Measurements from ENCODE around the gene KAZN. TPM values are rescaled to one million over a fixed set of nuclear protein-coding genes. Genes with fewer than 3 reads are reported as not detected.

Gene KAZN
- total RNA-seq, 8 experiments from 2014 or later: 16.9 to 31.4 (median 21.4) TPM

DNA sequence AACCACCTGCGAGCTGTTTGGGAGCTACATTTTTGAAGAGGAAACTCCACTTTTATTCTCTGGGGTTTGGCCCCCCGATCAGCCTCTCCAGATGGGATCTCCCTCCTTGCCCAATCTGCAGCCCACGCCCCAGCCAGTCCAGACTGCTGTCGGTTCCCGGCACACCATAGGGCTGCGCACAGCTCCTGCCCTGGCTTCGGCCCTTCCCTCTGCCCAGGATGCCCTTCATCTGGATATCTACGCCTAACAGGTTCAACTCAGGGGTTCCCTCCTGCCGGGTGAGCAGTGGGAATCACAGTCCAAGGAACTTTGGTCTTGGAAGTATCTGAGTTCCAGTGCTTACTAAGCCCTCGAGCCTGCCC, 135.3 kb downstream of the KAZN start:
- H3K4me1 ChIP-seq (replicated peaks in 1 of 2): peaks cover 32 to 41% of the 10 kb centered on the region in 2 donors
- peak overlapping the region; percentile 34 to 62 for H3K27ac ChIP-seq
- in situ Hi-C loops (cut with MboI; ENCODE audit: low pct_unique_long_range_greater_than_20kb in 2 of 9, low sequenced_read_pairs in 9 of 9, unreplicated experiment in 9 of 9): no loop called here
- WGBS, 10 experiments: 27 to 83% (median 62%) methylated on average over 1 to 9 of the region's 10 CpGs; no CpG with 5 or more reads in 1 of the 10 experiments
- ATAC-seq (replicated peaks in 6 of 8): peak in 4 of 8 experiments; percentile 9 to 20 (median 14)
- no peak overlapping the region for H3K4me3 ChIP-seq

DNA sequence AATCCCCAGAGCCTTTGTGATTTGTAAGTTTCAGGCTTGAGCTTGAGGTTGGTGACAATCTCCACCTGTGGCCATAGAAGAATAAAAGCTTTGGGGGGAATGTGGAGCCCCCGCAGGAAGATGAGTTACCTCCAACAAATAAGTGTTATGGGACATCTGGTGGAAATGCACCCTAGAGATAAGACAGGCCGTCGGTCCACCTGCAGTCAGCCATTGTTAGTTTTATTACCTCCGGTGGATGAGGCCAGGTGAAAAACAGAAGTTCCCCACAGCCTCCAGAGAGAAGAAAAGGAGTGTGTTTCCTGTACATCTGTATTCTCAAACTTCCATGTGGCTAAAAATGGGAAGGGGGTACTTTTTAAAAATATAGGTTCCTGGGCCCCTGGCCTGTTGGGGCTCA, 137.4 kb downstream of the KAZN start:
- peaks cover 28 to 34% of the 10 kb centered on the region in 2 donors for H3K4me1 ChIP-seq (replicated peaks in 1 of 2)
- H3K27ac ChIP-seq: no peak overlapping the region
- 55 to 100% (median 89%) methylated on average over 1 to 4 of the region's 4 CpGs; no CpG with 5 or more reads in 2 of the 10 experiments for WGBS, 10 experiments
- ATAC-seq (replicated peaks in 6 of 8): no peak
- H3K4me3 ChIP-seq: no peak overlapping the region
- in situ Hi-C loops (cut with MboI; ENCODE audit: low pct_unique_long_range_greater_than_20kb in 2 of 9, low sequenced_read_pairs in 9 of 9, unreplicated experiment in 9 of 9): no loop called here

DNA sequence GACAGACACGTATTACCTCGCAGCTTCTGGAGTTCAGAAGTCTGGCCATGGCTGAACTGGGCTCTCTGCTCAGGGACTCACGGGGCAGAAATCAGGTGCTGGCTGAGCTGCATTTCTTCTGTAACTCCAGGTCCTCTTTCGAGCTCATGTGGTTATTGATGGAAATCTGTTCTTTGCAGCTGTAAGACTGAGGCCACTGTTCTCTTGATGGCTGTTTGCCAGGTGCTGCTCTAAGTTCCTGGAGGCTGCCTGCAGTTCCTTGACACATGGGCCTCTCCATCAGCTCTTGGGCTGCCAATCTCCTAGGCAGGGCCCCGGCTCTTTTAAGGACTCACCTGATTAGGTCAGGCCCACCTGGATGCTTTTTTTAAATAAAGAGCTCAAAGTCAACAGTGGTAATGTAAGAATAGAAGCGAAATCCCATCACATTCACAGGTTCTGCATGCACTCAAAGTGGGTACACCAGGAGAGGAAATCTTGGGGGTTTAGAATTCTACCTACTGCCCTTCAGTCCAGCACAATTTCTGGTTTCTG, 139.1 kb downstream of the KAZN start:
- Histone ChIP-seq H3K4me3 (no peak overlapping the region), H3K27ac (no peak overlapping the region), H3K4me1 (replicated peaks in 1 of 2) (peaks cover 27 to 35% of the 10 kb centered on the region in 2 donors)
- ATAC-seq (replicated peaks in 6 of 8): no peak
- in situ Hi-C loops (cut with MboI; ENCODE audit: low pct_unique_long_range_greater_than_20kb in 2 of 9, low sequenced_read_pairs in 9 of 9, unreplicated experiment in 9 of 9): no loop called here
- 50 to 96% (median 89%) methylated on average over 1 to 6 of the region's 6 CpGs; no CpG with 5 or more reads in 4 of the 10 experiments for WGBS, 10 experiments

DNA sequence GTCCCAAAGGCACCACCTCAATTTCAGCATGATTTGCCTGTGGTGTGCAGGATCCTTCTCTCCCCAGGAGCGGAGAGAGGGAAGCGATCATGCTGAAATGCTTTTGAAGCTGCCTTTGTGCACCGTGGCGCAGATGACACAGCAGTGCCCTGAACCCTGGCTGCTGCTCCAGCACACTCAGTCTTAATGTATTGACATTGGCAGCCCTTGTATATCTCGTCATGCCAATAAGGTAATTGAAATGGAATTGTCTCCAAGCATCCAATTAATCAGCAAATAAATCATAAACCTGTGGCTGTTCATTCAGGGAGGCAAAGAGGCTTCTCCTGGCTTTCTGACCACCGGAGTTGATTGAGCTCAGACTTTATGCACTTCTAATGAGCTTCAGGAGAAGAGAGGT, 139.8 kb downstream of the KAZN start:
- ATAC-seq (replicated peaks in 6 of 8): peak in 5 of 8 experiments; percentile 21 to 68 (median 28)

DNA sequence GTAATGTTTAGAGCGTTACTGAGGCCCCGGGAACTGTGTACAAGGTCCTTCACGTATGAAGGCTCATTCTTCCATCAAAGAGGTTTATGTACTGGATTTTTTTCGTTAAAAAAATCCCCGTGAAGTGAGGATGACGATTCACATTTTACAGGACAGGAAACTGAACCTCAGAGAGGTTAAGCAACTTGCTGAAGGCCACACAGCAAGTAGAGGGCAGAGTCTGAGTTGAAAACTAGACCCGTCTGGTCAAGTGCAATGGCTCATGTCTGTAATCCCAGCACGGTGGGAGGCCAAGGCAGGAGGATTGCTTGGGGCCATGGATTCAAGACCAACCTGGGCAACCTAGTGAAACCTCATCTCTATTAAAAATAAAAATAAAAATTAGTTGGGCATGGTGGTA, 140.2 kb downstream of the KAZN start:
- in situ Hi-C loops (cut with MboI; ENCODE audit: low pct_unique_long_range_greater_than_20kb in 2 of 9, low sequenced_read_pairs in 9 of 9, unreplicated experiment in 9 of 9): no loop called here
- H3K27ac ChIP-seq: no peak overlapping the region
- peaks cover 17 to 25% of the 10 kb centered on the region in 2 donors for H3K4me1 ChIP-seq (replicated peaks in 1 of 2)
- no peak overlapping the region for H3K4me3 ChIP-seq
- 41 to 100% (median 78%) methylated on average over 1 to 8 of the region's 8 CpGs; no CpG with 5 or more reads in 2 of the 10 experiments for WGBS, 10 experiments
- ATAC-seq (replicated peaks in 6 of 8): no peak

More for the DNA sequence above, 139.8 kb downstream of the KAZN start:
- WGBS, 10 experiments: 55 to 100% (median 76%) methylated on average over 1 to 6 of the region's 6 CpGs; no CpG with 5 or more reads in 2 of the 10 experiments
- Histone ChIP-seq H3K4me1 (replicated peaks in 1 of 2) (peaks cover 21 to 29% of the 10 kb centered on the region in 2 donors), H3K4me3 (no peak overlapping the region), H3K27ac (no peak overlapping the region)
- in situ Hi-C loops (cut with MboI; ENCODE audit: low pct_unique_long_range_greater_than_20kb in 2 of 9, low sequenced_read_pairs in 9 of 9, unreplicated experiment in 9 of 9): no loop called here

DNA sequence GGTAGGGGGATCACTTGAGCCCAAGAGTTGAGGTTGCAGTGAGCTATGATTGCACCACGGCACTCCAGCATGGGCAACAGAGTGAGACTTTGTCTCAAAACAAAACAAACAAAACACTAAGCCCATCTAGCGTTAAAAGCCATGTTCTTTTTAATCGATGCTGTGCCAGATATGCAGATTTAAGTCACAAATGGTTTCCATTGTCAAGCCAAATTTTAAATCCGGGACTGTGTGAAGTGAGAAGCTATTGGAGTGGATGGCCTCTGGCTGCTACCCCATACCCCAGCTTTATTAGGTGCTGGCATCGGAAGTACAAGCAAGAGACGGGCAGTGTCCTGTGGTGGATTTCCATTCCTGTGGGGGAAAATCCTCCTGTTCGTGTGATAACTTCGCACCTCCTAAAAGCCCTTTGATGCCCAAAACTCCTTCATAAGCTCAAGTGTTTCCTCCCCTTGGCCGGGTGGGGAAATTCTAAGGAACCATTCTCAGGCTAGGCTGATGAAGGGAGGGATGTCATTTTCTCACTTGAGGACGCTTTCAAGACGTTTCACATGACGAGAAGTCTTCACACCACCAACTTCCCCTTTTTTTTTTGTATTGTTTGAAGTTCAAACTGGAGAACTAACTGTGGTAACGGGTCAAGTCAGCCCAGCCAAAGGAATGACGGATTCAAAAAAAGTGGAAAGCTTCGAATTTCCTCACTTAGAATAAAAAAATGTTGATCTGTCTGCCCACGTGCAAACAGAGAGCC, 140.8 kb downstream of the KAZN start:
- 80 to 100% (median 85%) methylated on average over 1 to 16 of the region's 16 CpGs for WGBS, 10 experiments
- Histone ChIP-seq H3K4me1 (replicated peaks in 1 of 2) (peaks cover 11 to 21% of the 10 kb centered on the region in 2 donors), H3K4me3 (no peak overlapping the region), H3K27ac (no peak overlapping the region)
- no peak for ATAC-seq (replicated peaks in 6 of 8)
- in situ Hi-C loops (cut with MboI; ENCODE audit: low pct_unique_long_range_greater_than_20kb in 2 of 9, low sequenced_read_pairs in 9 of 9, unreplicated experiment in 9 of 9): no loop called here

DNA sequence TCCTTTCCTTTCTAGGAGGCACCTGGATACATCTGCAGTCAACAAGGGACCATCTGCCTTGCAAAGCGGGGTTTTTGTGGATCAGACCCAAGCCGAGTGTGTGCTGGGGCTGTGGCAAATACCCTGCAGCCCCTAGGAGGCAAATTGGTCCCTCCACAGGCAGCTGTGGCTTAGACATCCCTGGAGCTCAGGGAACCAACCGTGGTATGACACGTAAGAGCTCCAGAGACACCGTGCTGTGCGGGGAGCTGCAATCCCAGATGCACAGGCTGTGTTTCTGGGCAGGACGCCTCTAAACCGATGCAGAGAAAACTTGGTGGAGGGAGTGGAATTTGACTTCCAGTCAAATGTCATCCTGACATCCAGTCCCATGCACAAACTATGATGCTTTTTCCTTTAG, 141.5 kb downstream of the KAZN start:
- no peak overlapping the region for H3K27ac ChIP-seq
- ATAC-seq (replicated peaks in 6 of 8): no peak
- WGBS, 10 experiments: 45 to 88% (median 60%) methylated on average over 1 to 6 of the region's 8 CpGs; no CpG with 5 or more reads in 3 of the 10 experiments
- in situ Hi-C loops (cut with MboI; ENCODE audit: low pct_unique_long_range_greater_than_20kb in 2 of 9, low sequenced_read_pairs in 9 of 9, unreplicated experiment in 9 of 9): no loop called here
- no peak overlapping the region for H3K4me3 ChIP-seq
- H3K4me1 ChIP-seq (replicated peaks in 1 of 2): peaks cover 11 to 21% of the 10 kb centered on the region in 2 donors

DNA sequence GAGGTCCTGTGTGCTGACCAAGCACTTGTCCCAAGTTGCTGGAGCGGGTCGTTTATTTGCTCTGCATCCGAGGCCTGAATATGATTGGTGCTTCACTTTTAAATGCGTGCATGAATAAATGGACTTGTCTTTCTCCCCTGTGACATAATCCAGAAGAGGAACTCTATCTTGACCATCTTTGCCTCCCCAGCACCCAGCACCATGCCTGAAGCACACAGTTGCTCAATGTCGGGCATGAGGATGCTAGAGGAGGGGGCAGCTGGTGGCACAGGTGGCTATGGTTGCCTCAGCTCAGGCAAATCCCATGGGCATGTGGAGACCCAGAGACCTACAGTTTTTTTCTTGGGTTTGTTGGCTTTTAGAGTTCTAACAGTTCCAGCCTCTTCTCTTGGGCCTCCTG, 142.6 kb downstream of the KAZN start:
- in situ Hi-C loops (cut with MboI; ENCODE audit: low pct_unique_long_range_greater_than_20kb in 2 of 9, low sequenced_read_pairs in 9 of 9, unreplicated experiment in 9 of 9): no loop called here

DNA sequence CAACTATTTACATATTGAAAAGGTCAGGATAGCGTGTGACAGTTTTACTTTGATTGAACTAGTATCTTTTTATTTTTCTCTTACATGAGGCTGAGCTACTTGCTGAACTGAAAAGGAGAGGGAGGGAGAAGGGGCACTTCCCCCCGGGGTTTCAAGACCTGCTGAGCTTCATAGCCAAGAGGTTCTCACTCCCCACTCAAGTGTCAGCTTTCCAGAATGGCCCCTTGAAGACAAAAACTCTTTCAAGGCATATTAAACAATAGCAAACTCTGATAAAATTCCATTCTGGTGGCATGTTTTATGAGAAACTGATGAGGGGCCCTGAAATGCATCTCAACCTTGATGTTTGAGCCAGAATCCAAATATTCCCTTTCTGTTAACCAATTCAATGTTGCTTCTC, 143.0 kb downstream of the KAZN start:
- no peak for ATAC-seq (replicated peaks in 6 of 8)
- H3K4me3 ChIP-seq: no peak overlapping the region
- WGBS, 10 experiments: 0 to 100% (median 40%) methylated on average over 1 to 2 of the region's 2 CpGs; no CpG with 5 or more reads in 3 of the 10 experiments
- peaks cover 11 to 21% of the 10 kb centered on the region in 2 donors for H3K4me1 ChIP-seq (replicated peaks in 1 of 2)
- in situ Hi-C loops (cut with MboI; ENCODE audit: low pct_unique_long_range_greater_than_20kb in 2 of 9, low sequenced_read_pairs in 9 of 9, unreplicated experiment in 9 of 9): no loop called here
- no peak overlapping the region for H3K27ac ChIP-seq

More for the DNA sequence above, 142.6 kb downstream of the KAZN start:
- Histone ChIP-seq H3K27ac (no peak overlapping the region), H3K4me1 (replicated peaks in 1 of 2) (peaks cover 11 to 21% of the 10 kb centered on the region in 2 donors), H3K4me3 (no peak overlapping the region)
- ATAC-seq (replicated peaks in 6 of 8): no peak
- 40 to 100% (median 79%) methylated on average over 1 to 5 of the region's 5 CpGs; no CpG with 5 or more reads in 4 of the 10 experiments for WGBS, 10 experiments

DNA sequence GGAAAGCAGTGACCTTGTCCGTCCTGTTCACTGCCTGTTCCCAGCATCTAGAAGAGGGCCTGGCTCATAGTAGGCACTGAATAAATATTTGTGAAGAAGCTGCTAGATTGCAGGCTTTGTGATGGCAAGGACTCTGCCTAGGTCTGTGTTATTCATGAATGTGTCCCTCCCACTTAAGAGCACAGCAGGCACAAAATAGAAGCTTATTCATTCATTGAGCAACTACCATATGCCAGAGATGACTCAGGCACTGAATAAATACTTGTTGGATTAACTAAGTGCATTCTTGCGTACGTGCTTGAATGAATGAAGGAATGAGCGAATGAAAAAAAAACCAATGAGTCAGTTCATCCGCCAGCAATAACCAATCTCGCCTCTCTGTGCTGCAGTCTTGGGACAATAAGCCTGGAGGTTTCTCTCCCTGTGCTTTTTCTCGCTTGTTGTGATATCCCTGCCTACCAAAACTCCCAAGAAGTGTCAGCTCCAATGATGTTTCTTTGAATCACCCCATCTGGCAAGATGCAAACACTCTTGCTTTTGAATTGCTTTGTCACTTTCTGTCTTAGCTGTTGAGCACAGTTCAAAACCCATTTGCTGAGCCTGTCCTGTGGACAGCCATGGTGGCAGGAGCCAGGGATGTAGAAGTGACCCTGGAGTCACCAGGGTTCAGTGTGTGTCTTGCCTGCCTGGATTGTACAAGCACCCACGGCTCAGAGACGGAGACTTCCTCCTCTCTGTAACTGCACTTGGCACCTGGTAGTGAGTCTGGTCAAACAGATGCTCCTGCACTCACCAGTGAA, 143.9 kb downstream of the KAZN start:
- no peak overlapping the region for H3K4me3 ChIP-seq
- H3K4me1 ChIP-seq (replicated peaks in 1 of 2): peaks cover 11 to 21% of the 10 kb centered on the region in 2 donors
- peak in 7 of 8 experiments; percentile 21 to 99 (median 71) for ATAC-seq (replicated peaks in 6 of 8)
- H3K27ac ChIP-seq: no peak overlapping the region
- in situ Hi-C loops (cut with MboI; ENCODE audit: low pct_unique_long_range_greater_than_20kb in 2 of 9, low sequenced_read_pairs in 9 of 9, unreplicated experiment in 9 of 9): no loop called here
- 4 to 80% (median 55%) methylated on average over 1 to 9 of the region's 9 CpGs; no CpG with 5 or more reads in 1 of the 10 experiments for WGBS, 10 experiments

DNA sequence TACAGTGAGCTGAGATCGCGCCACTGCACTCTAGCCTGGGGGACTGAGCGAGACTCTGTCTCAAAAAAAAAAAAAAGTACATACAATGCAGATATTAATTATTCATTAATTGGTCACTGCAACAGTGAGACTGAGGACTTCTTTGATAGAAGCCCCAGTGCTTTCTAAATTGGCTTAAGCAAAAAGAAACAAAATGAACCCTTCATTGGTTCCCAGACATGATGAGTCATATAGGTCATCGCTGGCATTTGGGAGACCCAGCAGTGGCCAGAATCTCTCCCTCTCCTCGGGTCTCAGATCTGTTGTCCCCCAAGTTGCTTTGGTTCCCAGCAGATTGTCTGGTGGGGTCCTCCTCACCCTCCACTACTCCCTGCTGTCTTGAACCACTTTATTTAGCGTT, 144.9 kb downstream of the KAZN start:
- in situ Hi-C loops (cut with MboI; ENCODE audit: low pct_unique_long_range_greater_than_20kb in 2 of 9, low sequenced_read_pairs in 9 of 9, unreplicated experiment in 9 of 9): no loop called here
- Histone ChIP-seq H3K27ac (no peak overlapping the region), H3K4me1 (replicated peaks in 1 of 2) (peaks cover 11 to 17% of the 10 kb centered on the region in 2 donors), H3K4me3 (no peak overlapping the region)
- 90 to 100% (median 100%) methylated on average over 1 to 6 of the region's 6 CpGs; no CpG with 5 or more reads in 3 of the 10 experiments for WGBS, 10 experiments
- no peak for ATAC-seq (replicated peaks in 6 of 8)

DNA sequence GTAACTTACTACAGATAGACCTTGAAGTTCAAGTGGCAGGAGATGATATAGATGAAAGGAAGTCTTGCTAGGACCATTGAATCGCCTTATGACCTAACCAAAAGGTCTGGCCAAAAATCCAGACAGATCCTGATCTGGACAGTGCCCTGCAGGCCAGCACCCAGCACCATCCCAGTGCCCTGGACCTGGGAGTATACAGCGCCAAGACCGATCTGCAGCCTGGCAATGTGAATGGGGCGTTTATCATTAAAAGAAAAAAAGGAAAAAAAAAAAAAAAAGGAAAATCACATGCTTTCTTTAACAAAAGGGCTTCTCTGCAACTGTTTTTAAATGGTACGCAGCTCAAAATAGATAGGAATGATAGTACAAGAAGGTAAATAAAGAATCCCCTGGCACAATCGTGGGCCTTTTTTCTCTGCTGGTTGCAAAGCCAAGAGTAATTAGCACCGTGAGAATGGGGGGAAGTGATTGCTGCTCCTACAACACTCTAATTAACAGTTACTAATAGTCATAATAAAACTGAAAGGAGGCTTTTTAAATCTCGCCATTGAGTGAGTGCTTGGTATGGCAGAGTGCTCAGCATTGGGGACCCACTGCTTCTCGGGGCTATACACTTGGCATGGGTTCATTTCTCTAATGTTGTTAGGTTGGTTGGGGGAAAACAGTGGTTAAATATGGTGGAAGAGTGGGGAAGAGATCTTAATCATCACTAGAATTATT, 146.7 kb downstream of the KAZN start:
- no peak overlapping the region for H3K27ac ChIP-seq
- 56 to 91% (median 81%) methylated on average over 4 to 9 of the region's 9 CpGs for WGBS, 10 experiments
- peak in 5 of 8 experiments; percentile 45 to 82 (median 60) for ATAC-seq (replicated peaks in 6 of 8)
- H3K4me3 ChIP-seq: no peak overlapping the region
- in situ Hi-C loops (cut with MboI; ENCODE audit: low pct_unique_long_range_greater_than_20kb in 2 of 9, low sequenced_read_pairs in 9 of 9, unreplicated experiment in 9 of 9): no loop called here
- H3K4me1 ChIP-seq (replicated peaks in 1 of 2): peaks cover 11 to 17% of the 10 kb centered on the region in 2 donors
